HepG2 (cell line): ENCODE data around the gene RP2. TPM values are rescaled to one million over a fixed set of nuclear protein-coding genes. Genes with fewer than 3 reads are reported as not detected.

Source experiments
- ARID2 ChIP-seq: sonication (generic); formaldehyde crosslinking; IDR thresholded peaks from 2 replicates; pipeline ENCODE4 v1.8.1; 2022; ENCODE audit warnings: mild to moderate bottlenecking, missing genetic modification reagents, borderline replicate concordance
- ASH2L ChIP-seq: fragments of 300-600, 200-600 bp; sonication (generic); IDR thresholded peaks from 2 replicates; pipeline ENCODE4 v1.7.0; 2017; ENCODE audit warnings: low read depth, mild to moderate bottlenecking, moderate library complexity, mixed read lengths, low read length; ENCODE audit not compliant: insufficient read length
- ATAD3A ChIP-seq: sonication (generic); formaldehyde crosslinking; IDR thresholded peaks from 2 replicates; pipeline ENCODE4 v1.4.0; 2020; ENCODE audit warnings: missing genetic modification reagents
- DMAP1 ChIP-seq: IDR thresholded peaks from 2 replicates; pipeline ENCODE4 v1.6.1; 2016
- GABPB1 ChIP-seq: IDR thresholded peaks from 2 replicates; pipeline ENCODE4 v1.6.1; 2016; ENCODE audit warnings: mild to moderate bottlenecking, missing genetic modification reagents, moderate library complexity, missing compliant biosample characterization
- ISL2 ChIP-seq: sonication (generic); formaldehyde crosslinking; IDR thresholded peaks from 2 replicates; pipeline ENCODE4 v1.5.0; 2020; ENCODE audit warnings: missing genetic modification reagents
- KDM2A ChIP-seq: sonication (generic); formaldehyde crosslinking; IDR thresholded peaks from 2 replicates; pipeline ENCODE4 v1.4.0; 2020; ENCODE audit warnings: low read depth, missing genetic modification reagents, borderline replicate concordance
- KMT2B ChIP-seq: IDR thresholded peaks from 2 replicates; pipeline ENCODE4 v1.6.1; 2016; ENCODE audit warnings: missing genetic modification reagents, missing compliant biosample characterization
- NPAS2 ChIP-seq: sonication (generic); formaldehyde crosslinking; IDR thresholded peaks from 2 replicates; pipeline ENCODE4 v1.8.0; 2022; ENCODE audit warnings: mild to moderate bottlenecking, missing genetic modification reagents, borderline replicate concordance
- POGZ ChIP-seq: sonication (generic); formaldehyde crosslinking; IDR thresholded peaks from 2 replicates; pipeline ENCODE4 v1.4.0; 2020; ENCODE audit warnings: mild to moderate bottlenecking, missing genetic modification reagents
- SALL2 ChIP-seq: sonication (generic); formaldehyde crosslinking; IDR thresholded peaks from 2 replicates; pipeline ENCODE4 v1.8.1; 2023; ENCODE audit warnings: mild to moderate bottlenecking, missing genetic modification reagents, inconsistent platforms
- SKI ChIP-seq: fragments of 450-650 bp; IDR thresholded peaks from one replicate; pipeline ENCODE4 v1.6.1; 2018; ENCODE audit warnings: mild to moderate bottlenecking; ENCODE audit not compliant: partially characterized antibody
- SMAD9 ChIP-seq: sonication (generic); formaldehyde crosslinking; IDR thresholded peaks from 2 replicates; pipeline ENCODE4 v1.5.1; 2020; ENCODE audit warnings: mild to moderate bottlenecking, missing genetic modification reagents
- SOX13 ChIP-seq, 3 experiments: fragments of 450-650 bp in 1 of 3; sonication (generic) in 1 of 3; formaldehyde crosslinking in 1 of 3; IDR thresholded peaks in 2 of 3; conservative IDR thresholded peaks in 1 of 3; 2 replicates each; pipeline versions ENCODE4 v1.5.0 to v1.6.1; 2016 to 2020; ENCODE audit warnings: antibody characterized with exemption in 1 of 3, mild to moderate bottlenecking in 1 of 3, missing compliant biosample characterization in 1 of 3, missing genetic modification reagents in 1 of 3, moderate library complexity in 1 of 3
- ZNF160 ChIP-seq: sonication (generic); formaldehyde crosslinking; IDR thresholded peaks from 2 replicates; pipeline ENCODE4 v1.8.0; 2022; ENCODE audit warnings: mild to moderate bottlenecking, inconsistent platforms, missing genetic modification reagents
- ZNF276 ChIP-seq: sonication (generic); formaldehyde crosslinking; IDR thresholded peaks from 2 replicates; pipeline ENCODE4 v1.4.0; 2020; ENCODE audit warnings: mild to moderate bottlenecking, low read depth, missing genetic modification reagents
- ZNF468 ChIP-seq: sonication (generic); formaldehyde crosslinking; IDR thresholded peaks from 2 replicates; pipeline ENCODE4 v1.8.0; 2022; ENCODE audit warnings: mild to moderate bottlenecking, moderate library complexity, missing genetic modification reagents
- ZNF660 ChIP-seq: sonication (generic); formaldehyde crosslinking; IDR thresholded peaks from 2 replicates; pipeline ENCODE4 v1.5.1; 2020; ENCODE audit warnings: mild to moderate bottlenecking, low read depth, missing genetic modification reagents, borderline replicate concordance
- polyA plus RNA-seq, 8 experiments: library from polyadenylated mRNA; depleted of rRNA in 3 of 8; stranded (reverse) in 7 of 8; unstranded in 1 of 8; fragments of >200 nt; fragmentation: Illumina TruSeq in 4 of 8; extraction: Trizol in 4 of 8; gene quantifications; 2 replicates each; pipeline versions ENCODE4 v1.2.1 to v1.2.3, GENCODE V29; 2011 to 2016; ENCODE audit warnings: low read depth in 4 of 8, missing spikeins in 1 of 8, mixed read lengths in 1 of 8; ENCODE audit not compliant: insufficient read depth in 1 of 8
- total RNA-seq, 5 experiments: library from RNA; depleted of rRNA; stranded (reverse); fragments of >200 nt; fragmentation: Illumina TruSeq; extraction: Trizol; gene quantifications; 2 replicates each; pipeline ENCODE4 v1.2.3, GENCODE V29; 2016; ENCODE audit warnings: low read depth in 1 of 5
- TF ChIP-seq, protein P1 (sequence below), 2 experiments: IDR thresholded peaks; 2 replicates each; pipeline ENCODE4 v1.6.1; 2011 to 2012; ENCODE audit warnings: low read length in 2 of 2, borderline replicate concordance in 1 of 2, low read depth in 1 of 2, mild to moderate bottlenecking in 1 of 2, moderate library complexity in 1 of 2
- TF ChIP-seq, protein P2 (sequence below): sonication (generic); formaldehyde crosslinking; IDR thresholded peaks from 2 replicates; pipeline ENCODE4 v1.8.1; 2022; ENCODE audit warnings: mild to moderate bottlenecking, missing genetic modification reagents

Gene RP2
- total and polyA plus RNA-seq, 2 of the 13 experiments (the other 11 are each of a cell fraction or from before 2014, with no cell fraction given) = 5.0 to 9.9 TPM

DNA sequence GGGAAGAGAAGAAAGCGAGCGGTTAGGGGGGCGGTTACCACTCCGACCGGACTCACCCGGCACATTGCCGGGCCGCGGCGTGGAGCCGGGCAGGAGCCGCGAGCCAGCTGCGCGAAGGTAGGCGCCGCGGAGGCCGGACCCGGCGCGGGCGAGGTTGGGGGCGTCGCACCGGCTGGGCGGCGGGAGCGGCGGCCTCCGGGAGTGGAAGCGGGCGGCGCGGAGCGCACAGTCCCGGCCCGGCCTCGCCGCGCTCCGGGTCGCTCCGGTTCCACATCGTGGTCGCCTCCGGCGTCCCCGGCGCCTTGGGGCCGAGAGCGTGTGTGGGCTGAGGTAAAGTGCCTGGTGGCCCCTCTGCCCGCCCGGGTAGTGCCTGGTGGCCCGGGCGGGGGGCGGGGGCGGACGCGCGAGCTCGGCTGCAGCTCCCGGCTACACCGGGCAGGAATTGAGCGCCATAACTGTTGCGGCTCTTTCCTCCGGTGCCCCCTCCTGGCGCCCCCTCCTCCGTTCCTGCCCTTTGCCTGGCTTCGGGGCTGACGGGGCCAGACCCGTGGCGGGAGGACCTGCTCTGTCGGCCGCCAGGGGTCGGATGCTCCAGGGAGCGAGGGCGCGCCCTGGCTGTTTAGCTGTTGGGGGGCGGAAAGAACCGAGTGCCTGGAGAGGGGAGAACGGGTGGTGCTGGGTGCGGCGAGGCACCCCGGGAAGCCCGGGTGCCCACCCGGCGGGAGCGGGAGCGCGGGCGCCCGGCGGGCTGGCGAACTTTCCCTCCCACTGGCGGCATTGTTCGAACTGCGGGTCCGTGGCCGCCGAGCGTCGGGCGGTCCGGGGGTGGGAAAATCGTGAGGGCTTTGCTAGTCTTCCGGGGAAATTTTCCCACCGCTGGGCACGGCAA is 76.0 kb downstream of the RP2 start (continued):
- TF ChIP-seq, protein P1, sequence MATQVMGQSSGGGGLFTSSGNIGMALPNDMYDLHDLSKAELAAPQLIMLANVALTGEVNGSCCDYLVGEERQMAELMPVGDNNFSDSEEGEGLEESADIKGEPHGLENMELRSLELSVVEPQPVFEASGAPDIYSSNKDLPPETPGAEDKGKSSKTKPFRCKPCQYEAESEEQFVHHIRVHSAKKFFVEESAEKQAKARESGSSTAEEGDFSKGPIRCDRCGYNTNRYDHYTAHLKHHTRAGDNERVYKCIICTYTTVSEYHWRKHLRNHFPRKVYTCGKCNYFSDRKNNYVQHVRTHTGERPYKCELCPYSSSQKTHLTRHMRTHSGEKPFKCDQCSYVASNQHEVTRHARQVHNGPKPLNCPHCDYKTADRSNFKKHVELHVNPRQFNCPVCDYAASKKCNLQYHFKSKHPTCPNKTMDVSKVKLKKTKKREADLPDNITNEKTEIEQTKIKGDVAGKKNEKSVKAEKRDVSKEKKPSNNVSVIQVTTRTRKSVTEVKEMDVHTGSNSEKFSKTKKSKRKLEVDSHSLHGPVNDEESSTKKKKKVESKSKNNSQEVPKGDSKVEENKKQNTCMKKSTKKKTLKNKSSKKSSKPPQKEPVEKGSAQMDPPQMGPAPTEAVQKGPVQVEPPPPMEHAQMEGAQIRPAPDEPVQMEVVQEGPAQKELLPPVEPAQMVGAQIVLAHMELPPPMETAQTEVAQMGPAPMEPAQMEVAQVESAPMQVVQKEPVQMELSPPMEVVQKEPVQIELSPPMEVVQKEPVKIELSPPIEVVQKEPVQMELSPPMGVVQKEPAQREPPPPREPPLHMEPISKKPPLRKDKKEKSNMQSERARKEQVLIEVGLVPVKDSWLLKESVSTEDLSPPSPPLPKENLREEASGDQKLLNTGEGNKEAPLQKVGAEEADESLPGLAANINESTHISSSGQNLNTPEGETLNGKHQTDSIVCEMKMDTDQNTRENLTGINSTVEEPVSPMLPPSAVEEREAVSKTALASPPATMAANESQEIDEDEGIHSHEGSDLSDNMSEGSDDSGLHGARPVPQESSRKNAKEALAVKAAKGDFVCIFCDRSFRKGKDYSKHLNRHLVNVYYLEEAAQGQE (IDR thresholded peaks at IDR 0.05; ENCODE audit: borderline replicate concordance in 1 of 2, low read depth in 1 of 2, low read length in 2 of 2) = no peak
- TF ChIP-seq ZNF276 (CRISPR knock-in tag) = no peak
- no peak for TF ChIP-seq SMAD9 (CRISPR knock-in tag)
- no peak for TF ChIP-seq ZNF468 (CRISPR knock-in tag)
- TF ChIP-seq KDM2A (CRISPR knock-in tag) = peak; percentile 63; the same call in 1 of the 2 replicates
- no peak for TF ChIP-seq NPAS2 (CRISPR knock-in tag)
- TF ChIP-seq ZNF160 (CRISPR knock-in tag) = no peak
- TF ChIP-seq SKI = peak; percentile 21
- peak; percentile 34; the same call in 1 of the 2 replicates for TF ChIP-seq KMT2B (CRISPR knock-in tag)
- peak; percentile 50; the same call in 1 of the 2 replicates for TF ChIP-seq GABPB1 (CRISPR knock-in tag)
- no peak for TF ChIP-seq DMAP1 (CRISPR knock-in tag)
- TF ChIP-seq POGZ (CRISPR knock-in tag) = 0 out of 2 replicates have a peak, but pooled peaks have one; percentile 27
- no peak for TF ChIP-seq ATAD3A (CRISPR knock-in tag)
- TF ChIP-seq ARID2 (CRISPR knock-in tag) = no peak
- TF ChIP-seq ASH2L = peak; percentile 12
- TF ChIP-seq SALL2 (CRISPR knock-in tag) = no peak
- TF ChIP-seq ISL2 (CRISPR knock-in tag) = no peak
- no peak for TF ChIP-seq ZNF660
- no peak for TF ChIP-seq SOX13 (IDR thresholded peaks at IDR 0.05)
- 0 out of 4 replicates have a peak, but pooled peaks of 1 of the 2 experiments have one; percentile 16 for TF ChIP-seq SOX13 (CRISPR knock-in tag; conservative IDR thresholded peaks at IDR 0.05 in 1 of 2, IDR thresholded peaks at IDR 0.05 in 1 of 2)
- TF ChIP-seq, protein P2, sequence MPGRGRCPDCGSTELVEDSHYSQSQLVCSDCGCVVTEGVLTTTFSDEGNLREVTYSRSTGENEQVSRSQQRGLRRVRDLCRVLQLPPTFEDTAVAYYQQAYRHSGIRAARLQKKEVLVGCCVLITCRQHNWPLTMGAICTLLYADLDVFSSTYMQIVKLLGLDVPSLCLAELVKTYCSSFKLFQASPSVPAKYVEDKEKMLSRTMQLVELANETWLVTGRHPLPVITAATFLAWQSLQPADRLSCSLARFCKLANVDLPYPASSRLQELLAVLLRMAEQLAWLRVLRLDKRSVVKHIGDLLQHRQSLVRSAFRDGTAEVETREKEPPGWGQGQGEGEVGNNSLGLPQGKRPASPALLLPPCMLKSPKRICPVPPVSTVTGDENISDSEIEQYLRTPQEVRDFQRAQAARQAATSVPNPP = no peak
